Activated T-cell treated with anti-CD3 and anti-CD28 coated beads, Interleukin-2, amount 50 U/mL, for 24 hours (primary cell): Measurements from ENCODE around the gene TENT4A.

ENCODE experiments used
- DNase-seq: peaks from one replicate; pipeline ENCODE4 v3.0.0-alpha.2; 2020
- H3K27ac Mint-ChIP-seq: 2 replicates; pipeline ENCODE4 v1.8.0; 2020; ENCODE audit warnings: mild to moderate bottlenecking, mixed read lengths
- H3K27me3 Mint-ChIP-seq: 2 replicates; pipeline ENCODE4 v1.8.0; 2020; ENCODE audit warnings: mixed read lengths
- H3K36me3 Mint-ChIP-seq: 2 replicates; pipeline ENCODE4 v1.8.0; 2020; ENCODE audit warnings: low read depth, mixed read lengths
- H3K4me1 Mint-ChIP-seq: 2 replicates; pipeline ENCODE4 v1.8.0; 2020; ENCODE audit warnings: low read depth, mixed read lengths
- H3K4me3 Mint-ChIP-seq: 2 replicates; pipeline ENCODE4 v1.8.0; 2020; ENCODE audit warnings: mild to moderate bottlenecking, moderate library complexity, mixed read lengths
- H3K9me3 Mint-ChIP-seq: 2 replicates; pipeline ENCODE4 v1.8.0; 2020; ENCODE audit warnings: mixed read lengths

The TENT4A gene

GRCh38 chr5:6684075-6684474 is 29.2 kb upstream of the TENT4A start:
- Mint-ChIP-seq H3K27ac (no peak overlapping the region), H3K4me1 (peaks cover 9% of the 10 kb centered on the region), H3K4me3 (no peak overlapping the region), H3K27me3 (peaks cover 65% of the 10 kb centered on the region), H3K36me3 (no peaks in the 10 kb centered on the region), H3K9me3 (no peaks in the 10 kb centered on the region)
- DNase-seq, result no peak

DNA sequence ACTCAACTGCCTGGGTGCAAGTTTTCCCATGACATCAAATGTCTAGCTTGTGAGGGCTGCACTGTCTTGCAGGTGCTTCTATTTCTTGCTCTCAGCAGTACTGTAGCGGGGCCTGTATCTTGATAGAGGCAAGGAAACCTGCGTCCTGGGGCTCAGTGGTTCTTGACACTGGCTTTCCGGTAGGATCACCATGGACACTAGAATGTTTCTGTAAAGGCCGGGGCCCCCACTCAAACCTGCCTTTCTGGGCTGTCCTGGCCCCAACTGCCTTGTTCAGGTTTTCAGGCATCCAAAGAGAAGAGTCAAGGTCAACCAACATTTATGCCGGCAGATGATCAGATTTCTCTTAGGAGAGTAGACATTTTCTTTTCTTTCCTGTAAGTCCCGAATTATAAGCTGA is 26.7 kb upstream of the TENT4A start:
- Mint-ChIP-seq H3K9me3 (no peaks in the 10 kb centered on the region), H3K27ac (no peak overlapping the region), H3K36me3 (no peaks in the 10 kb centered on the region), H3K27me3 (peaks cover 64% of the 10 kb centered on the region), H3K4me3 (no peak overlapping the region), H3K4me1 (peaks cover 9% of the 10 kb centered on the region)
- DNase-seq, result no peak

DNA sequence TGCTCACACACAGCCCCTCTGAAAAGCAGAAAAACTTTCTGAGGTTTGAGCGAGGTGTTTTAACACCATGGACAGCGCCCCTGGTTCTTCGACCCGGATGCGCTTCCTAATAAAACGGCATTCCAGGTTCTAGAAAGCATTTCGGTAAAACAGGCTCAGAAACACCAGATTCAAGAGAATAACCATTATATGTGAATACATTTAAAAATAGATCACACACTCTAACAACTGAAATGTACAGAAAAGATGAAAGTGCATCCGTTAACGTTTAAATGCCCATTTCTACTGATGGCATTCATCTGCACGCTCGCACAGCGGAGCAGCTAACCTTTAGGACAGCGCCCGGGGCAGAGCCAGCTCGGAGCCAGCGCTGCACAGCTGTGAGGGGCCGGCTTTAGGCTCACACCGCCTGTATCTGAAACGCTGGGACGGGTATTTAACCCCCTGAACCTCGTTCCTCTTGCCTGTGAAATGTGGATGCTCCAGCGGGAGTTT is 26.3 kb upstream of the TENT4A start:
- no peaks in the 10 kb centered on the region for H3K9me3 Mint-ChIP-seq

GRCh38 chr5:6687505-6687904 is 25.7 kb upstream of the TENT4A start:
- Mint-ChIP-seq H3K4me1 (peaks cover 9% of the 10 kb centered on the region), H3K36me3 (no peaks in the 10 kb centered on the region), H3K27ac (no peak overlapping the region), H3K9me3 (no peaks in the 10 kb centered on the region), H3K4me3 (no peak overlapping the region), H3K27me3 (peaks cover 66% of the 10 kb centered on the region)
- DNase-seq, result no peak

More for the DNA sequence above, 26.3 kb upstream of the TENT4A start:
- Mint-ChIP-seq H3K4me1 (peaks cover 9% of the 10 kb centered on the region), H3K36me3 (no peaks in the 10 kb centered on the region), H3K27ac (no peak overlapping the region), H3K4me3 (no peak overlapping the region), H3K27me3 (peaks cover 62% of the 10 kb centered on the region)
- DNase-seq, result no peak

DNA sequence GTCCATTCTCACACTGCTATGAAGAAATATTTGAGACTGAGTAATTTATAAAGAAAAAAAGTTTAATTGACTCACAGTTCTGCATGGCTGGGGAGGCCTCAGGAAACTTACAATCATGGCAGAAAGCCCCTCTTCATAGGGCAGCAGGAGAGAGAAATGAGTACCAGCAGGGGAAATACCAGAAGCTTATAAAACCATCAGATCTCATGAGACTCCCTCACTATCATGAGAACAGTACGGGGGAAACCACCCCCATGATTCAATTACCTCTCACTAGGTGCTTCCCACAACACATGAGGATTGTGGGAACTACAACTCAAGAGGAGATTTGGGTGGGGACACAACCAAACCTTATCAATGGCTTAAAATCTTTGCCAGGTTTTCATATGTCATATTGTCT is 20.3 kb upstream of the TENT4A start:
- no peak overlapping the region for H3K4me3 Mint-ChIP-seq
- H3K27me3 Mint-ChIP-seq, result peaks cover 58% of the 10 kb centered on the region
- H3K4me1 Mint-ChIP-seq, result no peaks in the 10 kb centered on the region
- DNase-seq, result no peak
- no peak overlapping the region for H3K27ac Mint-ChIP-seq
- no peaks in the 10 kb centered on the region for H3K36me3 Mint-ChIP-seq
- H3K9me3 Mint-ChIP-seq, result no peaks in the 10 kb centered on the region

DNA sequence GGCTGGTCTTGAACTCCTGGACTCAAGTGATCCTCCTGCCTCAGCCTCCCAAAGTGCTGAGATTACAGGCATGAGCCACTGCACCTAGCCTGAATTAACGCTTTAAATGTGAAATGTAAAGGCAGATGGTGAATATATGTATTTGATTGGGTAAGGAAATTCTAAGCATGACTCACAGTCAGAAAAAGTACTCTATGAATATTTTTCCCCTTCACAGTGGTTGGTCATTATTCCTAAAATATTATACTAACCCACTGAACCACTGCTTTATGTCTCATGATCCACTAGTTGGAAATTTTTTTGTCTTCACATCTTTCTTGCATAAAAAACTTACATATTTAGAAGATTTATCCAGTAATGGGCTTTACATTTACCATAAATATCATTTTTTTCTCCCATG is 14.5 kb upstream of the TENT4A start:
- no peak overlapping the region for H3K4me3 Mint-ChIP-seq
- H3K27me3 Mint-ChIP-seq, result peaks cover 54% of the 10 kb centered on the region
- no peaks in the 10 kb centered on the region for H3K4me1 Mint-ChIP-seq
- DNase-seq, result no peak
- H3K36me3 Mint-ChIP-seq, result no peaks in the 10 kb centered on the region
- H3K27ac Mint-ChIP-seq, result no peak overlapping the region
- no peaks in the 10 kb centered on the region for H3K9me3 Mint-ChIP-seq

DNA sequence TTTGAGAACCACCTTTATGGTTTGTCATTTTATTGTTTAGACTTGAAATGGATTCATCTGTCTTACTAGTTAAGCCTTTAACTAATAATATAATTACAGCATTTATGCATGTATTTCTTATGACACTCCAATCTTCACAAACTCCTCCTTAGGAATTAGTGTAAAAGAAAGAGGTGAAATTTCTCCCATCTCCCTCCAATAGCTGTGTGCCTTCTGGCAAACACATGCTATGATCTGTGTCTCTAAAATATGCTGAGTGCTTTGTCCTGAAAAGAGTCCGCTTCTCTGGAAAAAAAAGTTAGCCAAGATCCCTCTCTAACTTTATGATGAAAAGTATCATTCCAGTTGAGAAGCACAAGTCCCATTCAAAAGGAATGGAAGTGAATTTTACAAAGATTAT is 13.9 kb upstream of the TENT4A start:
- no peaks in the 10 kb centered on the region for H3K4me1 Mint-ChIP-seq
- no peaks in the 10 kb centered on the region for H3K9me3 Mint-ChIP-seq
- no peak overlapping the region for H3K4me3 Mint-ChIP-seq
- H3K27ac Mint-ChIP-seq, result no peak overlapping the region
- H3K27me3 Mint-ChIP-seq, result peaks cover 49% of the 10 kb centered on the region
- H3K36me3 Mint-ChIP-seq, result no peaks in the 10 kb centered on the region
- DNase-seq, result no peak

DNA sequence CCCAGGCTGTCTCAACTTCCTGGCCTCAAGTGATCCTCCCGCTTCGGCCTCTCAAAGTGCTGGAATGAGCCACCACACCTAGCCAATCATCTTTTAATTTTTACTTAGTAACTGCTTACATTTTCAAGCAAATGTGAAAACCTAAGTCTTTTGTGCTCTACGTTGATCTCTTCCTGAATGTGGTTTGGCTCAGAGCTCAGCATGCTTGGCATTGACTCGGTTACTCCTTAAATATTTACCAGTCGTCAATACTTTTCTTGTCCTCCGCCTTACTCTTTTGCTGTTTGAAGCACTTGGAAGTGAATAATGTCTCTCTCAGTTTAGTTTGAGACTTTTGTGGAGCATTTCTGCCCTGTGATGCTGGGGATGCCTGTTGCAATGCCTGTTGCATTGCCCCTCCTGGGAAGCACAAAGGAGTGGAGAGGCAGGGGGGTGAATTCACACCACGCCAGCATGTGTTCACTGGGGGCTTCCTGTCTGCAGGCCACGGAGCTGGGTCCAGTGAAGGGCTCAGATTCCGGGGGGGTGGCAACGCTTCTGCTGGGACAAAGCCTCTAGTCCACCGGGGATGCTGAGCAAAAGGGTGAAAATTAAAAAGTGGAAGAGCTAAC is 13.1 kb upstream of the TENT4A start:
- H3K4me1 Mint-ChIP-seq, result peaks cover 4% of the 10 kb centered on the region
- peaks cover 45% of the 10 kb centered on the region for H3K27me3 Mint-ChIP-seq
- DNase-seq, result no peak
- no peaks in the 10 kb centered on the region for H3K9me3 Mint-ChIP-seq
- H3K27ac Mint-ChIP-seq, result no peak overlapping the region
- H3K36me3 Mint-ChIP-seq, result no peaks in the 10 kb centered on the region
- no peak overlapping the region for H3K4me3 Mint-ChIP-seq

DNA sequence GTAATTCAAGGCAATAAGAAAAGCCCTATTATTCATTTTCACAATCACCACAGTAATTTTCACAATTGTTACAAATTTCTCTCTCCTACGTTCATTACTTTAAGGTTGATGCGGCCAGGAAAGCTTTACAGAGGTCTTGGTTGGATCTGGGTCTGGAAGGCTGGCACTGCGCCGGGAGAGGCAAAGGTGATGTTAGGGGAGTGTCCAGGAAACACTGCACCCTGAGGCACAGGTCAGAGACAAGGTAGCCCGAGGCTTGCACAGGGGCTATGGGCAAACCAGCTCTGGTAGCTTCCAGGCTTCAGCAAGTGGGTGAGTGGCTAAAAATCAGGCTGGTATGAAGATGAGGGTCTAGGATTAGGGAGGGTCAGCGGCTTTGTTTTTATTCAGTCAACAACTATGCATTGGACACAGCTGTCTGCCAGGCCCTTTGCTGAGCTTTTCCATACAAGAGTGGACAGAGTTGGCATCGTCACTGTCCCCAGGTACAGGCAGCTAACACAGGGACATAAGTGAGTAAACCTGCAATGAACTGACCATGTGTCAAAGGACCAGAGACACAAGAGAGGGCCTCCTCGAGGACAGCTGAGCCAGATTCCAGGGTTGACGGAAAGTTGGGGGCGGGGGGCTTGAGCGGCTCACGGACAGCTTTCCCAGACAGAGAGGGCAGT is 12.4 kb upstream of the TENT4A start:
- Mint-ChIP-seq H3K4me1 (peaks cover 7% of the 10 kb centered on the region), H3K4me3 (no peak overlapping the region), H3K36me3 (no peaks in the 10 kb centered on the region), H3K27me3 (peaks cover 43% of the 10 kb centered on the region), H3K27ac (no peak overlapping the region), H3K9me3 (no peaks in the 10 kb centered on the region)
- DNase-seq, result no peak

- Mint-ChIP-seq H3K4me3 (no peak overlapping the region), H3K4me1 (peaks cover 7% of the 10 kb centered on the region)
- no peak for DNase-seq
These were observed 11.7 kb upstream of the TENT4A start for GRCh38 chr5:6701491-6701890.

DNA sequence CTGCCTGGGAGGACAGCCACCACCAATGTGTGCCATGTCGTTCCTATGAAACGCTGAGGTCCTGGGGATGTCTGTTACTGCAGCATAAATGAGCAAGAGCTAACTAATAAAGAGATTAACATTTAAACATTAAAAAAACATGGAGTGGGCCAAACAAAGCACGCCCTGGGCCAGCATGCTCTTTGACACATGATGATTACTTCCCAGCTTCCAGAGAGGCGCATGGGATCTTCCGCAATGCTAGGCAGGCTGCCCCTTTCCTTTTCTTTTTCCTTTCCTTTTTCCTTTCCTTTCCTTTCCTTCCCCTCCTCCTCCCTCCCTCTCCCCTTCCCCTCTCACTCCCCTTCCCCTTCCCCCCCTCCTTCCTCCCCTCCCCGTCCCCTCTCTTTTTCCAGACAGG is 10.6 kb upstream of the TENT4A start:
- Mint-ChIP-seq H3K27me3 (peaks cover 29% of the 10 kb centered on the region), H3K27ac (no peak overlapping the region), H3K4me1 (peaks cover 7% of the 10 kb centered on the region), H3K36me3 (no peaks in the 10 kb centered on the region), H3K9me3 (no peaks in the 10 kb centered on the region), H3K4me3 (no peak overlapping the region)
- no peak for DNase-seq

More at GRCh38 chr5:6701491-6701890, 11.7 kb upstream of the TENT4A start:
- no peaks in the 10 kb centered on the region for H3K36me3 Mint-ChIP-seq
- H3K27me3 Mint-ChIP-seq, result peaks cover 40% of the 10 kb centered on the region
- H3K9me3 Mint-ChIP-seq, result no peaks in the 10 kb centered on the region
- H3K27ac Mint-ChIP-seq, result no peak overlapping the region

DNA sequence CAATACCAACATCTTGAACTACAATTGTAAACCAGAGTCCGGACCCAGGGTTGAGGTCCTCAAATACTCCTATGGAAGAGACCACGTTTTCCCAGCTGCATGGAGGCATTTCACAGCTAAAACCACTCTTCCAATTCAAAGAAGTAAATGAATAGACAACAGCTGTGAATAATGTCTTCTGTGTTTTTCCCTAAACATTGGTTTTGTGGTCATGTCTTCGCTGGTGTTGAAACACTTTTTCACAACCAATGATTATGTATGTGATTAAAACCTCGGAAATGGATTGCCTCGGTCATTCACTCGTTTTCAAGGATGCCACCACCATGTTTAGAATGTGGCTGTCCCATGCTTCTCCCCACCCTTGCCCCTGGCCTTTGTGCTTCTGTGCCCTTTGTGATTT is 9.4 kb upstream of the TENT4A start:
- no peaks in the 10 kb centered on the region for H3K9me3 Mint-ChIP-seq
- DNase-seq, result no peak
- H3K4me1 Mint-ChIP-seq, result peaks cover 7% of the 10 kb centered on the region

DNA sequence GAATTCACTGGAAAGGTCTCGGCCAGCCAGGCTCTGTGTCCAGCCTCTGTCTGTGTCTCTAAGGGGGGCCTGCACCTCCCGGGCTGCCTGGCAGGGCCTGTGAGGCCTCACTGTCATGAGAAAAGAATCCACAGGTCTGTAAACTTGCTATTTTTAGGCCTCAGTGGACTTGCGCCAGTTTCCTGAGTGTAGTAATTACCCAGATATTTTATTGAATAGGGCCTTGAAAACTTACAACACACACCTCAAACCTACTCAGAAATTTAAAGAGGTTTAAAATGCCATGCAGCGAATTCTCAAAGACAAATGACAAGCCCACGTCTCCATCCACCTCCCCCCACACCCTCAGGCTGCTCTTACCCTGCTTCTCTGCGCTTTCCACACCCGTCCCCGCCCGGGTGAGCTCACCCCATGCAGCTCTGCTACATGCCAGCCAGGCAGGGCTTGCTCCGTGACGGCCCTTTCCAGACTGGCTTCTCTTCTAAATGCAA is 8.8 kb upstream of the TENT4A start:
- Mint-ChIP-seq H3K27me3 (peaks cover 21% of the 10 kb centered on the region), H3K27ac (no peak overlapping the region), H3K36me3 (no peaks in the 10 kb centered on the region), H3K4me3 (no peak overlapping the region), H3K9me3 (no peaks in the 10 kb centered on the region), H3K4me1 (peaks cover 7% of the 10 kb centered on the region)
- no peak for DNase-seq

More for the DNA sequence above, 9.4 kb upstream of the TENT4A start:
- H3K4me3 Mint-ChIP-seq, result no peak overlapping the region
- H3K27me3 Mint-ChIP-seq, result peaks cover 23% of the 10 kb centered on the region
- no peaks in the 10 kb centered on the region for H3K36me3 Mint-ChIP-seq
- no peak overlapping the region for H3K27ac Mint-ChIP-seq

DNA sequence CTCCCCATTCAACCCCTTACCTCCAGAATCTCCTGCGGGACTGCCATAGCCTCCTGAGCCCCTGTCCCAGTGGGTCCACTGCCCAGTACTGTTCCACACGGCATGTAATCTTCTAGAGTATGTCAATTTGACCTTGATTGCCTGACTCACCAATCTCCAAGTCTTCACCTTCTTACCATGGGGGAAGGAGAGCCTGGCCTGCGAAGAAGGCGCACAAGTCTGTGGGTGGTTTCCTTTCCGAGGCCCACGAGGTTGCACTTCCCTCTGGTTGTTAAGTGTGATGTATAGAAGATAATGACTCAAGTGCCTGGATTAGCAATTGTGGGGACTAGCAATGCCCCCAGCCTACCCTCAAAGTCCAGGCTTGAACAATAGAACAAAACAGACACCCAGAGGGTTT is 8.1 kb upstream of the TENT4A start:
- DNase-seq, result no peak
- no peaks in the 10 kb centered on the region for H3K9me3 Mint-ChIP-seq
- H3K27ac Mint-ChIP-seq, result no peak overlapping the region
- H3K4me3 Mint-ChIP-seq, result no peak overlapping the region
- H3K36me3 Mint-ChIP-seq, result no peaks in the 10 kb centered on the region
- peaks cover 7% of the 10 kb centered on the region for H3K4me1 Mint-ChIP-seq
- peaks cover 17% of the 10 kb centered on the region for H3K27me3 Mint-ChIP-seq

- DNase-seq, result no peak
- Mint-ChIP-seq H3K4me1 (peaks cover 7% of the 10 kb centered on the region), H3K4me3 (no peak overlapping the region), H3K27me3 (peaks cover 8% of the 10 kb centered on the region), H3K9me3 (no peaks in the 10 kb centered on the region), H3K27ac (no peak overlapping the region), H3K36me3 (no peaks in the 10 kb centered on the region)
These were observed 7.3 kb upstream of the TENT4A start for GRCh38 chr5:6705959-6706358.
